Osteocyte (in vitro differentiated cells): ENCODE measurements around the gene DCDC2. TPM values are rescaled to one million over a fixed set of nuclear protein-coding genes. Genes with fewer than 3 reads are reported as not detected.
"Not testable (repeated sequence)": the region's sequence is repeated elsewhere in the genome, so short reads cannot be mapped to it uniquely, and the experiment has no call there.

Experiments
- DNase-seq: peaks from one replicate; pipeline ENCODE4 v3.0.0; 2021; ENCODE audit warnings: mixed read lengths; ENCODE audit not compliant: unreplicated experiment; ENCODE audit errors: extremely low spot score
- H3K27ac Mint-ChIP-seq: one replicate; pipeline ENCODE4 v1.8.0; 2021; ENCODE audit warnings: mild to moderate bottlenecking, mixed read lengths; ENCODE audit not compliant: unreplicated experiment
- H3K27me3 Mint-ChIP-seq: one replicate; pipeline ENCODE4 v1.8.0; 2021; ENCODE audit warnings: mixed read lengths; ENCODE audit not compliant: unreplicated experiment
- H3K36me3 Mint-ChIP-seq: one replicate; pipeline ENCODE4 v1.8.0; 2021; ENCODE audit warnings: mixed read lengths; ENCODE audit not compliant: unreplicated experiment
- H3K4me1 Mint-ChIP-seq: one replicate; pipeline ENCODE4 v1.8.0; 2021; ENCODE audit warnings: mixed read lengths; ENCODE audit not compliant: unreplicated experiment
- H3K4me3 Mint-ChIP-seq: one replicate; pipeline ENCODE4 v1.8.0; 2021; ENCODE audit warnings: mild to moderate bottlenecking, moderate library complexity, mixed read lengths; ENCODE audit not compliant: unreplicated experiment
- H3K9me3 Mint-ChIP-seq: one replicate; pipeline ENCODE4 v1.8.0; 2021; ENCODE audit warnings: mixed read lengths; ENCODE audit not compliant: unreplicated experiment
- CTCF ChIP-seq: fragments of 200-600 bp; sonication (generic); IDR thresholded peaks from 2 replicates; pipeline ENCODE4 v1.5.0; 2021; ENCODE audit warnings: antibody characterized with exemption, mild to moderate bottlenecking, moderate library complexity
- total RNA-seq: library from RNA; stranded (reverse); gene quantifications from 2 replicates; pipeline ENCODE4 v1.2.1, GENCODE V29; 2021

Gene DCDC2
- total RNA-seq, 1 donor from 2014 or later: 1.0 TPM

GRCh38 chr6:24382891-24383494, 25.1 kb upstream of the DCDC2 start:
- H3K9me3 Mint-ChIP-seq, H3K4me3 Mint-ChIP-seq, H3K27ac Mint-ChIP-seq, H3K36me3 Mint-ChIP-seq, H3K4me1 Mint-ChIP-seq, DNase-seq: not testable (repeated sequence)
- peaks cover 22% of the 10 kb centered on the region for H3K27me3 Mint-ChIP-seq

GRCh38 chr6:24382220-24382540, 24.3 kb upstream of the DCDC2 start:
- H3K27ac Mint-ChIP-seq: no peak overlapping the region
- H3K36me3 Mint-ChIP-seq: peaks cover 2% of the 10 kb centered on the region
- no peak overlapping the region for H3K4me3 Mint-ChIP-seq
- no peak for TF ChIP-seq CTCF
- H3K4me1 Mint-ChIP-seq: no peaks in the 10 kb centered on the region
- no peak for DNase-seq
- H3K27me3 Mint-ChIP-seq: peaks cover 23% of the 10 kb centered on the region
- H3K9me3 Mint-ChIP-seq: no peaks in the 10 kb centered on the region

- no peak overlapping the region for H3K4me3 Mint-ChIP-seq
- peaks cover 5% of the 10 kb centered on the region for H3K4me1 Mint-ChIP-seq
- H3K9me3 Mint-ChIP-seq: no peaks in the 10 kb centered on the region
- no peak for TF ChIP-seq CTCF
- no peak overlapping the region for H3K27ac Mint-ChIP-seq
- peaks cover 2% of the 10 kb centered on the region for H3K36me3 Mint-ChIP-seq
- no peak for DNase-seq
- peaks cover 28% of the 10 kb centered on the region for H3K27me3 Mint-ChIP-seq
Measured at GRCh38 chr6:24381476-24382219, 23.8 kb upstream of the DCDC2 start.

GRCh38 chr6:24378473-24379097, 20.7 kb upstream of the DCDC2 start:
- Mint-ChIP-seq H3K9me3 (no peaks in the 10 kb centered on the region), H3K4me1 (peaks cover 5% of the 10 kb centered on the region), H3K4me3 (no peak overlapping the region), H3K27me3 (peaks cover 35% of the 10 kb centered on the region), H3K36me3 (peaks cover under 1% of the 10 kb centered on the region), H3K27ac (no peak overlapping the region)
- DNase-seq: no peak
- no peak for TF ChIP-seq CTCF

- Mint-ChIP-seq H3K27me3 (peaks cover 35% of the 10 kb centered on the region), H3K4me1 (peaks cover 5% of the 10 kb centered on the region), H3K27ac (no peak overlapping the region), H3K4me3 (no peak overlapping the region), H3K36me3 (no peaks in the 10 kb centered on the region), H3K9me3 (peaks cover 5% of the 10 kb centered on the region)
- no peak for TF ChIP-seq CTCF
- DNase-seq: no peak
Measured at GRCh38 chr6:24376871-24377270, 19.0 kb upstream of the DCDC2 start.
